OCI-LY7 (cell line): Measurements from ENCODE around the gene MICALL2. TPM values are rescaled to one million over a fixed set of nuclear protein-coding genes. Genes with fewer than 3 reads are reported as not detected.

ENCODE experiments used
- BruUV-seq: library from RNA; stranded (reverse); fragments of 400-500 nt; replicated peaks from 2 replicates; lab custom pipeline; 2021; lab: Mats Ljungman, UMichigan
- CTCF ChIA-PET: fragments of 300-600 bp; sonication (Branson Sonifier 250); formaldehyde crosslinking; loops from one replicate; lab custom pipeline; 2022; ENCODE audit warnings: antibody characterized with exemption; ENCODE audit not compliant: unreplicated experiment; lab: Charles Lee
- POLR2A ChIA-PET: fragments of 300-600 bp; sonication (Branson Sonifier 250); formaldehyde crosslinking; loops from one replicate; lab custom pipeline; 2022; ENCODE audit warnings: antibody characterized with exemption; lab: Charles Lee
- DNase-seq: peaks from one replicate; pipeline ENCODE4 v3.0.0-alpha.2; 2015; ENCODE audit warnings: low spot score
- H2AFZ ChIP-seq: fragments of 200-600 bp; sonication (generic), shearing (Covaris generic); 2 replicates; pipeline ENCODE4 v1.6.1; 2014; ENCODE audit warnings: mild to moderate bottlenecking, antibody characterized with exemption, low read length, moderate library complexity
- H3K27ac ChIP-seq: fragments of 200-600 bp; sonication (generic); 2 replicates; pipeline ENCODE4 v1.5.1; 2014; ENCODE audit warnings: mixed run types, low read depth, mild to moderate bottlenecking, moderate library complexity, low read length, inconsistent platforms; ENCODE audit not compliant: poor library complexity, severe bottlenecking
- H3K36me3 ChIP-seq: fragments of 200-600 bp; sonication (generic); 2 replicates; pipeline ENCODE4 v1.6.1; 2014; ENCODE audit warnings: mild to moderate bottlenecking, antibody characterized with exemption, low read length, moderate library complexity, mixed read lengths; ENCODE audit not compliant: insufficient read depth
- H3K4me1 ChIP-seq: fragments of 200-600 bp; sonication (generic); 2 replicates; pipeline ENCODE4 v1.5.1; 2014; ENCODE audit warnings: mild to moderate bottlenecking, low read length; ENCODE audit not compliant: insufficient read depth, poor library complexity, severe bottlenecking
- H3K4me2 ChIP-seq: fragments of 200-600 bp; sonication (generic); 2 replicates; pipeline ENCODE4 v1.6.1; 2014; ENCODE audit warnings: mild to moderate bottlenecking, low read length
- H3K4me3 ChIP-seq: fragments of 200-600 bp; sonication (generic); 2 replicates; pipeline ENCODE4 v1.5.1; 2014; ENCODE audit warnings: mild to moderate bottlenecking, low read depth, low read length; ENCODE audit not compliant: poor library complexity, severe bottlenecking
- H3K79me2 ChIP-seq: fragments of 200-600 bp; sonication (generic); 2 replicates; pipeline ENCODE4 v1.6.1; 2016; ENCODE audit warnings: low read depth, mild to moderate bottlenecking, low read length, moderate library complexity, mixed read lengths; ENCODE audit not compliant: insufficient read depth
- H3K9me2 ChIP-seq: fragments of 200-600 bp; sonication (generic); 2 replicates; pipeline ENCODE4 v1.6.1; 2016; ENCODE audit warnings: mild to moderate bottlenecking, low read length, mixed read lengths; ENCODE audit not compliant: insufficient read depth
- H3K9me3 ChIP-seq: fragments of 200-600 bp; sonication (generic); 2 replicates; pipeline ENCODE4 v1.6.1; 2014; ENCODE audit warnings: mild to moderate bottlenecking, mixed run types, low read length, mixed read lengths
- H4K20me1 ChIP-seq: fragments of 200-600 bp; sonication (generic); 2 replicates; pipeline ENCODE4 v1.6.1; 2014; ENCODE audit warnings: mild to moderate bottlenecking, antibody characterized with exemption, low read length, moderate library complexity, mixed read lengths; ENCODE audit not compliant: insufficient read depth
- CTCF ChIP-seq: fragments of 200-600 bp; sonication (generic); conservative IDR thresholded peaks from 2 replicates; pipeline ENCODE4 v1.5.1; 2014; ENCODE audit warnings: mild to moderate bottlenecking, antibody characterized with exemption, low read length, moderate library complexity, mixed read lengths
- EZH2phosphoT487 ChIP-seq: fragments of 200-600 bp; sonication (generic); IDR thresholded peaks from 2 replicates; pipeline ENCODE4 v1.6.1; 2018; ENCODE audit warnings: low read depth, borderline replicate concordance, mild to moderate bottlenecking, mixed run types, antibody characterized with exemption, low read length, moderate library complexity, mixed read lengths
- intact Hi-C: fragments of 100-400 bp; cut with micrococcal nuclease; formaldehyde crosslinking; loops from one replicate; pipeline ENCODE4 v1.10.0; 2022; ENCODE audit not compliant: unreplicated experiment
- total RNA-seq, 2 experiments: library from RNA; depleted of rRNA in 1 of 2; stranded (reverse); fragments of >200 nt in 1 of 2; shearing (Covaris generic) in 1 of 2; gene quantifications; 2 replicates each; pipeline ENCODE4 v1.2.3, GENCODE V29; 2014 to 2022

Gene MICALL2
- total RNA-seq, 2 experiments from 2014 or later: 1.4 to 4.5 TPM

GRCh38 chr7:1457949-1458682, 1.2 kb downstream of the MICALL2 start:
- CTCF ChIA-PET: no interaction called here
- peak overlapping the region; percentile 86 for H3K4me2 ChIP-seq
- POLR2A ChIA-PET: interaction anchor here (0.5 kb wide), 1 partner anchor 1142 kb away, joined by 5 read pairs; no protein-coding TSS in a partner anchor
- no TSS peak for BruUV-seq
- no peak for DNase-seq
- no peaks in the 10 kb centered on the region for H4K20me1 ChIP-seq
- no peaks in the 10 kb centered on the region for H3K9me3 ChIP-seq
- H3K36me3 ChIP-seq: no peaks in the 10 kb centered on the region
- peaks cover 20% of the 10 kb centered on the region for H3K4me1 ChIP-seq
- peak overlapping the region; percentile 71 for H3K4me3 ChIP-seq
- intact Hi-C loops: no loop called here
- H3K27ac ChIP-seq: no peak overlapping the region
- H2AFZ ChIP-seq: no peak overlapping the region
- no peak for TF ChIP-seq EZH2phosphoT487
- no peak for TF ChIP-seq CTCF
- H3K79me2 ChIP-seq: no peaks in the 10 kb centered on the region
- H3K9me2 ChIP-seq: no peaks in the 10 kb centered on the region

GRCh38 chr7:1457059-1457948, 2.0 kb downstream of the MICALL2 start:
- Histone ChIP-seq H3K9me2 (no peaks in the 10 kb centered on the region), H3K9me3 (no peaks in the 10 kb centered on the region), H3K79me2 (no peaks in the 10 kb centered on the region), H3K4me2 (no peak overlapping the region), H4K20me1 (no peaks in the 10 kb centered on the region), H3K27ac (no peak overlapping the region), H3K4me1 (peaks cover 20% of the 10 kb centered on the region), H2AFZ (no peak overlapping the region), H3K4me3 (no peak overlapping the region), H3K36me3 (no peaks in the 10 kb centered on the region)
- no TSS peak for BruUV-seq
- intact Hi-C loops: no loop called here
- ChIA-PET CTCF (no interaction called here), POLR2A (interaction anchor here (0.5 kb wide), 1 partner anchor 1141 kb away, joined by 5 read pairs; no protein-coding TSS in a partner anchor)
- TF ChIP-seq CTCF: no peak
- no peak for TF ChIP-seq EZH2phosphoT487
- DNase-seq: no peak
